Liver (tissue), 9 donors: Measurements from ENCODE around the gene TOX2. TPM values are rescaled to one million over a fixed set of nuclear protein-coding genes. Genes with fewer than 3 reads are reported as not detected.
A peak's percentile ranks its signal among the peaks of the same experiment; 100 is the strongest.

Experiments
- DNase-seq: peaks from one replicate; pipeline ENCODE4 v3.0.0-alpha.2; 2017; ENCODE audit warnings: low spot score
- H3K27ac ChIP-seq, 2 donors: one replicate each; pipeline ENCODE4 v1.7.0; 2013; ENCODE audit warnings: inconsistent platforms in 2 of 2, low read length in 2 of 2, control low read depth in 1 of 2, low read depth in 1 of 2, mild to moderate bottlenecking in 1 of 2
- H3K27me3 ChIP-seq, 4 donors: one replicate each; pipeline versions ENCODE4 v1.6.1 to v1.7.0; 2013; ENCODE audit warnings: low read length in 3 of 4, inconsistent platforms in 1 of 4, mild to moderate bottlenecking in 1 of 4, moderate library complexity in 1 of 4; ENCODE audit not compliant: control insufficient read depth in 4 of 4, insufficient read depth in 4 of 4
- H3K36me3 ChIP-seq, 4 donors: one replicate each; pipeline versions ENCODE4 v1.6.1 to v1.7.0; 2013; ENCODE audit warnings: low read length in 3 of 4, mild to moderate bottlenecking in 3 of 4, low read depth in 1 of 4, moderate library complexity in 1 of 4; ENCODE audit not compliant: control insufficient read depth in 4 of 4, insufficient read depth in 3 of 4
- H3K4me1 ChIP-seq, 4 donors: one replicate each; pipeline versions ENCODE4 v1.6.1 to v1.7.0; 2013; ENCODE audit warnings: low read length in 3 of 4, mild to moderate bottlenecking in 3 of 4, moderate library complexity in 1 of 4; ENCODE audit not compliant: control insufficient read depth in 4 of 4, insufficient read depth in 4 of 4
- H3K4me3 ChIP-seq, 3 donors: one replicate each; pipeline versions ENCODE4 v1.6.1 to v1.7.0; 2013; ENCODE audit warnings: low read length in 3 of 3, control low read depth in 1 of 3, low read depth in 1 of 3, mild to moderate bottlenecking in 1 of 3
- H3K9ac ChIP-seq, 2 donors: one replicate each; pipeline ENCODE4 v1.7.0; 2013; ENCODE audit warnings: low read length in 2 of 2, mild to moderate bottlenecking in 2 of 2, moderate library complexity in 2 of 2, control low read depth in 1 of 2, low read depth in 1 of 2
- H3K9me3 ChIP-seq, 4 donors: one replicate each; pipeline versions ENCODE4 v1.6.1 to v1.7.0; 2013; ENCODE audit warnings: low read length in 3 of 4; ENCODE audit not compliant: control insufficient read depth in 4 of 4
- FOXA2 ChIP-seq: IDR thresholded peaks from 2 replicates; pipeline ENCODE4 v1.6.1; 2016; ENCODE audit warnings: antibody characterized with exemption
- GABPA ChIP-seq, 2 donors: IDR thresholded peaks in 1 of 2; conservative IDR thresholded peaks in 1 of 2; 2 replicates each; pipeline ENCODE4 v1.6.1; 2016; ENCODE audit warnings: antibody characterized with exemption in 2 of 2, mild to moderate bottlenecking in 1 of 2, moderate library complexity in 1 of 2
- HNF4G ChIP-seq: IDR thresholded peaks from 2 replicates; pipeline ENCODE4 v1.6.1; 2016; ENCODE audit warnings: antibody characterized with exemption
- JUND ChIP-seq, 2 donors: IDR thresholded peaks; 2 replicates each; pipeline ENCODE4 v1.6.1; 2016; ENCODE audit warnings: antibody characterized with exemption in 2 of 2
- RAD21 ChIP-seq, 2 donors: IDR thresholded peaks; 2 replicates each; pipeline ENCODE4 v1.6.1; 2016; ENCODE audit warnings: antibody characterized with exemption in 2 of 2, mild to moderate bottlenecking in 2 of 2
- REST ChIP-seq: IDR thresholded peaks from 2 replicates; pipeline ENCODE4 v1.6.1; 2016; ENCODE audit warnings: antibody characterized with exemption, mild to moderate bottlenecking
- RXRA ChIP-seq, 2 donors: IDR thresholded peaks; 2 replicates each; pipeline ENCODE4 v1.6.1; 2017 to 2018; ENCODE audit warnings: antibody characterized with exemption in 2 of 2, mild to moderate bottlenecking in 1 of 2
- SP1 ChIP-seq: IDR thresholded peaks from 2 replicates; pipeline ENCODE4 v1.6.1; 2018; ENCODE audit warnings: antibody characterized with exemption, mild to moderate bottlenecking
- TAF1 ChIP-seq: conservative IDR thresholded peaks from 2 replicates; pipeline ENCODE4 v1.6.1; 2016; ENCODE audit warnings: antibody characterized with exemption, mild to moderate bottlenecking
- WGBS: extraction: QIAGEN DNeasy Blood & Tissue Kit; methylation state at CpG from one replicate; pipeline ENCODE4 v1.1.7; 2013; 5-methylcytosine and 5-hydroxymethylcytosine counted together
- polyA plus RNA-seq, 2 donors: library from polyadenylated mRNA; stranded (reverse) in 1 of 2; unstranded in 1 of 2; fragments of 200-250 nt in 1 of 2; fragments of >200 nt in 1 of 2; fragmentation: Nextera tagmentation in 1 of 2; extraction: Ambion mirVana in 1 of 2; gene quantifications; one replicate each; pipeline versions ENCODE4 v1.2.1 to v1.2.3, GENCODE V29; 2013 to 2015
- total RNA-seq, 2 donors: library from RNA; depleted of rRNA; stranded (reverse); fragments of >200 nt; gene quantifications; one replicate each; pipeline ENCODE4 v1.2.3, GENCODE V29; 2014
- TF ChIP-seq, protein P1 (sequence below): fragments of 150-350 bp; IDR thresholded peaks from 2 replicates; pipeline ENCODE4 v1.5.1; 2017; ENCODE audit warnings: improper control_type of control experiment, low read depth, low read length; ENCODE audit not compliant: missing input control
- TF ChIP-seq, protein P2 (sequence below): IDR thresholded peaks from 2 replicates; pipeline ENCODE4 v1.6.1; 2016; ENCODE audit warnings: antibody characterized with exemption
- donor health status: healthy.
- donor health status: healthy.
- donor health status: healthy.
- donor health status: healthy.
- donor health status: healthy.

TOX2 gene
- total and polyA plus RNA-seq, 4 donors = 0.33 to 2.7 (median 1.4) TPM

DNA sequence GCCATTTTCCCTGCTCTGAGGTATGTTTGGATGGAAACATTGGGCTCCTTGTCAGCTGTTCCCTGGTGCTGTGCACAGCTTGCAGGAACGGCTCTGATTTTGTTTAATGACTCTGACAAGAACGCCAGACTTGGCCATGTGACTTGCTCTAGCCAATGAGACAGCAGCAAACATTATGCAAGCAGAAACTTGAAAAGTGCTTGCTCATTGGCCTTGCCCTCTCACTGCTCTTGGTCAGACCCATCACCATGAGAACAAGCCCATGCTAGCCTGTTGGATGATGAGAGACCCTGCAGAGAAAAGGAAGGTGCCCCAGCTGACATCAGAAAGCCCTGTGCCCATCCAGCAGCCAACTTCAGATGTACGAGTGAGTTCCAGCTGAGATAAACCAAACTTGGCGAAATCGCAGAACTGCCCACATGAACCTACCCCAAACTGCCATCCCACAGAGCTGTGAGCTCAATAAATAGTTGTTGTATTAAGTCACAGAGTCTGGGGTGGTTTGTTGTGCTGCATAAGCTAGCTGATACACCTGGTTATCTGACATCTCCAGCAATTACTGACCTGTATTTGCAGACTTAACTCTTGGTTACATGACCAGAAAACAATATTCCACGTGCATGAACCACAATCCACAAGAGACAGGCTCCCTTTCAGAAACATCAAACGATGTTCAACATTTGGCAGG is 175.5 kb downstream of the TOX2 start:
- WGBS = 65% methylated on average over 7 of the region's 7 CpGs
- no peaks in the 10 kb centered on the region for H3K4me1 ChIP-seq
- no peak overlapping the region for H3K27ac ChIP-seq
- no peaks in the 10 kb centered on the region for H3K27me3 ChIP-seq
- TF ChIP-seq GABPA (IDR thresholded peaks at IDR 0.05 in 1 of 2, conservative IDR thresholded peaks at IDR 0.05 in 1 of 2) (no peak), SP1 (peak; percentile 27)
- no peak for DNase-seq
- no peaks in the 10 kb centered on the region for H3K9me3 ChIP-seq
- no peak overlapping the region for H3K9ac ChIP-seq
- H3K36me3 ChIP-seq = no peaks in the 10 kb centered on the region
- no peak overlapping the region for H3K4me3 ChIP-seq

DNA sequence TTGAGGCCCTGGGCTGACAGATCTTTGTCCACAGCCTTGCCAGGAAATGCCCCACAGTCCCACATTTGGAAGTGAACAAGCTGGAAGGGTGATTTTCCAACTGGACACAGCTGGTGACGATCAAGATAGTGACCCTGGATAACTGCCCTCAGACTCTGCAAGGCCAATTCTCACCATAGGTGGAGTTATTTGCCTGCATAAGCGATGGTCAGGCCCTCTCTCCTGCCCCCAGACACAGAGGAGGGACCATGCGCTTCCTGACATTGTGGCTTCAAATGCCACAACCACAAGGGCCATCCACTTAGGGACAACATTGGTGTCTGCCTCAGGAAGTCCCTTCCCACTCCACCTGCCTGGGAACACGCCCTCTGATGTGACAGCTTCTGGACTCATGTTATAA is 176.4 kb downstream of the TOX2 start:
- DNase-seq = no peak
- no peaks in the 10 kb centered on the region for H3K27me3 ChIP-seq
- H3K9ac ChIP-seq = no peak overlapping the region
- H3K9me3 ChIP-seq = no peaks in the 10 kb centered on the region
- H3K4me3 ChIP-seq = no peak overlapping the region
- no peak overlapping the region for H3K27ac ChIP-seq
- 83% methylated on average over 4 of the region's 4 CpGs for WGBS
- no peaks in the 10 kb centered on the region for H3K4me1 ChIP-seq
- TF ChIP-seq HNF4G (no peak), REST (no peak), JUND (IDR thresholded peaks at IDR 0.05) (no peak), RXRA (IDR thresholded peaks at IDR 0.05) (no peak), TAF1 (no peak)
- no peaks in the 10 kb centered on the region for H3K36me3 ChIP-seq

- H3K9ac ChIP-seq = no peak overlapping the region
- DNase-seq = no peak
- no peaks in the 10 kb centered on the region for H3K4me1 ChIP-seq
- peak; percentile 50 to 63 for TF ChIP-seq RAD21 (IDR thresholded peaks at IDR 0.05)
- TF ChIP-seq FOXA2 = no peak
- TF ChIP-seq, protein P1, sequence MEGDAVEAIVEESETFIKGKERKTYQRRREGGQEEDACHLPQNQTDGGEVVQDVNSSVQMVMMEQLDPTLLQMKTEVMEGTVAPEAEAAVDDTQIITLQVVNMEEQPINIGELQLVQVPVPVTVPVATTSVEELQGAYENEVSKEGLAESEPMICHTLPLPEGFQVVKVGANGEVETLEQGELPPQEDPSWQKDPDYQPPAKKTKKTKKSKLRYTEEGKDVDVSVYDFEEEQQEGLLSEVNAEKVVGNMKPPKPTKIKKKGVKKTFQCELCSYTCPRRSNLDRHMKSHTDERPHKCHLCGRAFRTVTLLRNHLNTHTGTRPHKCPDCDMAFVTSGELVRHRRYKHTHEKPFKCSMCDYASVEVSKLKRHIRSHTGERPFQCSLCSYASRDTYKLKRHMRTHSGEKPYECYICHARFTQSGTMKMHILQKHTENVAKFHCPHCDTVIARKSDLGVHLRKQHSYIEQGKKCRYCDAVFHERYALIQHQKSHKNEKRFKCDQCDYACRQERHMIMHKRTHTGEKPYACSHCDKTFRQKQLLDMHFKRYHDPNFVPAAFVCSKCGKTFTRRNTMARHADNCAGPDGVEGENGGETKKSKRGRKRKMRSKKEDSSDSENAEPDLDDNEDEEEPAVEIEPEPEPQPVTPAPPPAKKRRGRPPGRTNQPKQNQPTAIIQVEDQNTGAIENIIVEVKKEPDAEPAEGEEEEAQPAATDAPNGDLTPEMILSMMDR = peak; percentile 41
- TF ChIP-seq, protein P2, sequence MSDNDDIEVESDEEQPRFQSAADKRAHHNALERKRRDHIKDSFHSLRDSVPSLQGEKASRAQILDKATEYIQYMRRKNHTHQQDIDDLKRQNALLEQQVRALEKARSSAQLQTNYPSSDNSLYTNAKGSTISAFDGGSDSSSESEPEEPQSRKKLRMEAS = no peak
- H3K36me3 ChIP-seq = no peaks in the 10 kb centered on the region
- no peak overlapping the region for H3K27ac ChIP-seq
- H3K4me3 ChIP-seq = no peak overlapping the region
- no peaks in the 10 kb centered on the region for H3K9me3 ChIP-seq
- no peaks in the 10 kb centered on the region for H3K27me3 ChIP-seq
- 57% methylated on average over 9 of the region's 9 CpGs for WGBS
Observed at GRCh38 chr20:44092551-44093248, 178.0 kb downstream of the TOX2 start.
